HCT116 (cell line): ENCODE measurements around the gene GPR84. TPM values are rescaled to one million over a fixed set of nuclear protein-coding genes. Genes with fewer than 3 reads are reported as not detected.
A peak's percentile ranks its signal among the peaks of the same experiment; 100 is the strongest.

Source experiments
- ATAC-seq: fragments of 200-7000 bp; cut with Tn5 transposase; 2 replicates; pipeline ENCODE4 v1.9.1; 2020; ENCODE audit warnings: mild to moderate bottlenecking, moderate library complexity
- BruUV-seq: library from RNA; stranded (reverse); fragments of 400-500 nt; replicated peaks from 2 replicates; lab custom pipeline; 2021; lab: Mats Ljungman, UMichigan
- CTCF ChIA-PET: fragments of 300-600 bp; sonication (Branson Sonifier 250); formaldehyde crosslinking; loops from one replicate; lab custom pipeline; 2021; ENCODE audit warnings: antibody characterized with exemption; lab: Charles Lee
- POLR2A ChIA-PET: fragments of 300-600, 350-600 bp; sonication (Branson Sonifier 250); formaldehyde crosslinking; loops from one replicate; lab custom pipeline; 2021; ENCODE audit warnings: antibody characterized with exemption; lab: Charles Lee
- RAD21 ChIA-PET, 2 experiments: fragments of 300-600 bp; sonication (Branson Sonifier 250); formaldehyde crosslinking; loops; one replicate each; lab custom pipeline; 2023; ENCODE audit warnings: low total read pairs in 2 of 2; ENCODE audit not compliant: uncharacterized antibody in 2 of 2, unreplicated experiment in 2 of 2, low non-redundant PET in 1 of 2; lab: Charles Lee
- DNase-seq: peaks from one replicate; pipeline ENCODE4 v3.0.0-alpha.2; 2010; ENCODE audit warnings: low read depth, low spot score
- H2AFZ ChIP-seq: fragments of 200-600 bp; shearing (Covaris generic), sonication (generic); 2 replicates; pipeline ENCODE4 v1.6.1; 2017; ENCODE audit warnings: low read depth, mixed run types, mixed read lengths, antibody characterized with exemption, low read length; ENCODE audit not compliant: poor library complexity, severe bottlenecking
- H3K27ac ChIP-seq: 2 replicates; pipeline ENCODE4 v1.5.1; 2012; ENCODE audit warnings: low read depth, low read length
- H3K27me3 ChIP-seq: fragments of 200-600 bp; sonication (generic); 2 replicates; pipeline ENCODE4 v1.6.1; 2016; ENCODE audit warnings: mixed run types, low read length, mixed read lengths; ENCODE audit not compliant: insufficient read depth
- H3K36me3 ChIP-seq, 2 experiments: fragments of 200-500 bp in 1 of 2; fragments of 200-600 bp in 1 of 2; sonication (Bioruptor generic) in 1 of 2; sonication (generic) in 1 of 2; 2 replicates each; pipeline versions ENCODE4 v1.5.1 to v1.6.1; 2014 to 2016; ENCODE audit warnings: low read length in 2 of 2, inconsistent platforms in 1 of 2, mixed read lengths in 1 of 2, mixed run types in 1 of 2; ENCODE audit not compliant: insufficient read depth in 2 of 2, control insufficient read depth in 1 of 2
- H3K4me1 ChIP-seq, 2 experiments: fragments of 200-600 bp in 1 of 2; sonication (generic) in 1 of 2; 2 replicates each; pipeline versions ENCODE4 v1.5.1 to v1.6.1; 2012 to 2017; ENCODE audit warnings: low read length in 2 of 2, inconsistent platforms in 1 of 2, mild to moderate bottlenecking in 1 of 2, mixed read lengths in 1 of 2, mixed run types in 1 of 2, moderate library complexity in 1 of 2; ENCODE audit not compliant: insufficient read depth in 2 of 2, control insufficient read depth in 1 of 2
- H3K4me2 ChIP-seq: fragments of 200-600 bp; sonication (generic); 2 replicates; pipeline ENCODE4 v1.6.1; 2017; ENCODE audit warnings: mixed run types, low read length, mixed read lengths
- H3K4me3 ChIP-seq, 2 experiments: fragments of 200-600 bp in 1 of 2; sonication (generic) in 1 of 2; replicated peaks in 1 of 2; 2 replicates each; pipeline ENCODE4 v1.5.1; 2011 to 2016; ENCODE audit warnings: low read length in 2 of 2, control low read depth in 1 of 2, low read depth in 1 of 2, mild to moderate bottlenecking in 1 of 2, mixed read lengths in 1 of 2, mixed run types in 1 of 2
- H3K79me2 ChIP-seq: fragments of 200-600 bp; sonication (generic); 2 replicates; pipeline ENCODE4 v1.6.1; 2017; ENCODE audit warnings: mild to moderate bottlenecking, mixed run types, low read length, moderate library complexity, mixed read lengths; ENCODE audit not compliant: insufficient read depth
- H3K9ac ChIP-seq: fragments of 200-600 bp; sonication (generic); 2 replicates; pipeline ENCODE4 v1.6.1; 2016; ENCODE audit warnings: low read length, mixed read lengths
- H3K9me2 ChIP-seq: fragments of 200-600 bp; sonication (generic), shearing (Covaris generic); 2 replicates; pipeline ENCODE4 v1.6.1; 2017; ENCODE audit warnings: mixed run types, mild to moderate bottlenecking, moderate library complexity; ENCODE audit not compliant: insufficient read depth
- H3K9me3 ChIP-seq, 2 experiments: fragments of 200-500 bp in 1 of 2; fragments of 200-600 bp in 1 of 2; sonication (Bioruptor generic) in 1 of 2; sonication (generic) in 1 of 2; 2 replicates each; pipeline ENCODE4 v1.6.1; 2014 to 2017; ENCODE audit warnings: low read length in 2 of 2, mixed read lengths in 2 of 2, inconsistent platforms in 1 of 2, low read depth in 1 of 2, mild to moderate bottlenecking in 1 of 2, mixed run types in 1 of 2, moderate library complexity in 1 of 2; ENCODE audit not compliant: control insufficient read depth in 1 of 2, insufficient read depth in 1 of 2
- H4K20me1 ChIP-seq: fragments of 200-600 bp; sonication (generic), shearing (Covaris generic); 2 replicates; pipeline ENCODE4 v1.6.1; 2017; ENCODE audit warnings: mixed run types, mild to moderate bottlenecking, moderate library complexity; ENCODE audit not compliant: insufficient read depth
- CEBPB ChIP-seq: IDR thresholded peaks from 2 replicates; pipeline ENCODE4 v1.6.1; 2012; ENCODE audit warnings: low read depth
- EGR1 ChIP-seq: IDR thresholded peaks from 2 replicates; pipeline ENCODE4 v1.6.1; 2012; ENCODE audit warnings: low read depth
- EZH2phosphoT487 ChIP-seq: fragments of 200-600 bp; IDR thresholded peaks from 2 replicates; pipeline ENCODE4 v1.6.1; 2018; ENCODE audit warnings: antibody characterized with exemption, borderline replicate concordance
- POLR2A ChIP-seq: IDR thresholded peaks from 2 replicates; pipeline ENCODE4 v1.7.0; 2011; ENCODE audit warnings: borderline replicate concordance; ENCODE audit not compliant: insufficient read depth, insufficient read length; ENCODE audit errors: extremely low read depth
- TCF7L2 ChIP-seq: IDR thresholded peaks from 2 replicates; pipeline ENCODE4 v1.7.0; 2011; ENCODE audit warnings: borderline replicate concordance, inconsistent platforms; ENCODE audit not compliant: insufficient read depth, insufficient read length; ENCODE audit errors: extremely low read depth
- ZNF274 ChIP-seq: fragments of 200-500 bp; sonication (Bioruptor generic); IDR thresholded peaks from 2 replicates; pipeline ENCODE4 v1.6.1; 2014; ENCODE audit warnings: mild to moderate bottlenecking, low read depth, low read length, inconsistent platforms
- intact Hi-C: fragments of 100-400 bp; cut with micrococcal nuclease; formaldehyde crosslinking; loops from 2 replicates; pipeline ENCODE4 v1.10.0; 2022
- total RNA-seq: library from RNA; stranded (reverse); gene quantifications from one replicate; pipeline ENCODE4 v1.2.1, GENCODE V29; 2021; ENCODE audit not compliant: unreplicated experiment
- TF ChIP-seq, protein P1 (sequence below): IDR thresholded peaks from 2 replicates; pipeline ENCODE4 v1.6.1; 2011; ENCODE audit warnings: mild to moderate bottlenecking, low read length, moderate library complexity; ENCODE audit not compliant: insufficient replicate concordance; ENCODE audit errors: extremely low read depth
- TF ChIP-seq, protein P2 (sequence below): IDR thresholded peaks from 2 replicates; pipeline ENCODE4 v1.6.1; 2012; ENCODE audit warnings: low read depth
- TF ChIP-seq, protein P3 (sequence below), 3 experiments: fragments of 200-600 bp in 1 of 3; sonication (generic) in 1 of 3; IDR thresholded peaks in 2 of 3; conservative IDR thresholded peaks in 1 of 3; 2 replicates each; pipeline ENCODE4 v1.5.1; 2012 to 2017; ENCODE audit warnings: low read depth in 2 of 3, low read length in 2 of 3, antibody characterized with exemption in 1 of 3, borderline replicate concordance in 1 of 3, control low read depth in 1 of 3, mild to moderate bottlenecking in 1 of 3, mixed read lengths in 1 of 3, mixed run types in 1 of 3, moderate library complexity in 1 of 3; ENCODE audit not compliant: insufficient read depth in 1 of 3

GPR84 gene
- total RNA-seq, 1 experiment from 2014 or later: not detected

DNA sequence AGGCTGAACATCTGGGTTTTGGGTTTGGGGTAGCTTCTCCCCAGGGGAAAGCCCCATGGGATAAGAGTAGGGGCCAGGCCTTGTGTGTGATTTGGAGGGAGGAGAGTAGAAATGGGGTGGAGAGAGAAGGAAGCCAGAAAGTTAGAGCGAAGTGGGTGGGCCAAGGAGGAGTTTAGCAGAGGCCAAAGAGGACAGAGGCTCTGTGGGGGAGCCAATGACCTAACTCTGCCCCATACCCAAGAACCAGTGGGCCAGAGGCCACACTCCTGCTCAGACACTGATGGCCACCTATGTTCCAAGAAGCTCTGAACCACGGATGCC, 10.9 kb upstream of the GPR84 start:
- no peak overlapping the region for H2AFZ ChIP-seq
- DNase-seq: no peak
- H3K27ac ChIP-seq: peak overlapping the region; percentile 82
- intact Hi-C loops: no loop called here
- peaks cover 58 to 91% of the 10 kb centered on the region in 2 experiments for H3K4me1 ChIP-seq
- no peaks in the 10 kb centered on the region for H3K36me3 ChIP-seq
- peak overlapping the region; percentile 41; the same call in 1 of the 2 replicates for H3K9ac ChIP-seq
- H3K27me3 ChIP-seq: no peaks in the 10 kb centered on the region
- H3K4me2 ChIP-seq: peak overlapping the region; percentile 63
- POLR2A ChIA-PET: interaction anchor here (0.6 to 1.6 kb wide), 2 partner anchors 52 to 95 kb away, joined by 3 read pairs; partner anchors contain the start of genes CBX5 and HNRNPA1
- H3K79me2 ChIP-seq: peaks cover 10% of the 10 kb centered on the region; the same call in 1 of the 2 replicates
- 0 out of 4 replicates have a peak overlapping the region, but pooled peaks of 1 of the 2 experiments have one; percentile 23 for H3K4me3 ChIP-seq
- H3K9me3 ChIP-seq: no peaks in the 10 kb centered on the region
- CTCF ChIA-PET: no interaction called here
- RAD21 ChIA-PET: no interaction called here
- H3K9me2 ChIP-seq: no peaks in the 10 kb centered on the region
- TF ChIP-seq CEBPB (no peak), POLR2A (no peak), ZNF274 (no peak), EGR1 (no peak), TCF7L2 (no peak), EZH2phosphoT487 (no peak)
- TF ChIP-seq, protein P1, sequence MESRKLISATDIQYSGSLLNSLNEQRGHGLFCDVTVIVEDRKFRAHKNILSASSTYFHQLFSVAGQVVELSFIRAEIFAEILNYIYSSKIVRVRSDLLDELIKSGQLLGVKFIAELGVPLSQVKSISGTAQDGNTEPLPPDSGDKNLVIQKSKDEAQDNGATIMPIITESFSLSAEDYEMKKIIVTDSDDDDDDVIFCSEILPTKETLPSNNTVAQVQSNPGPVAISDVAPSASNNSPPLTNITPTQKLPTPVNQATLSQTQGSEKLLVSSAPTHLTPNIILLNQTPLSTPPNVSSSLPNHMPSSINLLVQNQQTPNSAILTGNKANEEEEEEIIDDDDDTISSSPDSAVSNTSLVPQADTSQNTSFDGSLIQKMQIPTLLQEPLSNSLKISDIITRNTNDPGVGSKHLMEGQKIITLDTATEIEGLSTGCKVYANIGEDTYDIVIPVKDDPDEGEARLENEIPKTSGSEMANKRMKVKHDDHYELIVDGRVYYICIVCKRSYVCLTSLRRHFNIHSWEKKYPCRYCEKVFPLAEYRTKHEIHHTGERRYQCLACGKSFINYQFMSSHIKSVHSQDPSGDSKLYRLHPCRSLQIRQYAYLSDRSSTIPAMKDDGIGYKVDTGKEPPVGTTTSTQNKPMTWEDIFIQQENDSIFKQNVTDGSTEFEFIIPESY: no peak
- TF ChIP-seq, protein P2, sequence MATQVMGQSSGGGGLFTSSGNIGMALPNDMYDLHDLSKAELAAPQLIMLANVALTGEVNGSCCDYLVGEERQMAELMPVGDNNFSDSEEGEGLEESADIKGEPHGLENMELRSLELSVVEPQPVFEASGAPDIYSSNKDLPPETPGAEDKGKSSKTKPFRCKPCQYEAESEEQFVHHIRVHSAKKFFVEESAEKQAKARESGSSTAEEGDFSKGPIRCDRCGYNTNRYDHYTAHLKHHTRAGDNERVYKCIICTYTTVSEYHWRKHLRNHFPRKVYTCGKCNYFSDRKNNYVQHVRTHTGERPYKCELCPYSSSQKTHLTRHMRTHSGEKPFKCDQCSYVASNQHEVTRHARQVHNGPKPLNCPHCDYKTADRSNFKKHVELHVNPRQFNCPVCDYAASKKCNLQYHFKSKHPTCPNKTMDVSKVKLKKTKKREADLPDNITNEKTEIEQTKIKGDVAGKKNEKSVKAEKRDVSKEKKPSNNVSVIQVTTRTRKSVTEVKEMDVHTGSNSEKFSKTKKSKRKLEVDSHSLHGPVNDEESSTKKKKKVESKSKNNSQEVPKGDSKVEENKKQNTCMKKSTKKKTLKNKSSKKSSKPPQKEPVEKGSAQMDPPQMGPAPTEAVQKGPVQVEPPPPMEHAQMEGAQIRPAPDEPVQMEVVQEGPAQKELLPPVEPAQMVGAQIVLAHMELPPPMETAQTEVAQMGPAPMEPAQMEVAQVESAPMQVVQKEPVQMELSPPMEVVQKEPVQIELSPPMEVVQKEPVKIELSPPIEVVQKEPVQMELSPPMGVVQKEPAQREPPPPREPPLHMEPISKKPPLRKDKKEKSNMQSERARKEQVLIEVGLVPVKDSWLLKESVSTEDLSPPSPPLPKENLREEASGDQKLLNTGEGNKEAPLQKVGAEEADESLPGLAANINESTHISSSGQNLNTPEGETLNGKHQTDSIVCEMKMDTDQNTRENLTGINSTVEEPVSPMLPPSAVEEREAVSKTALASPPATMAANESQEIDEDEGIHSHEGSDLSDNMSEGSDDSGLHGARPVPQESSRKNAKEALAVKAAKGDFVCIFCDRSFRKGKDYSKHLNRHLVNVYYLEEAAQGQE: no peak
- TF ChIP-seq, protein P3, sequence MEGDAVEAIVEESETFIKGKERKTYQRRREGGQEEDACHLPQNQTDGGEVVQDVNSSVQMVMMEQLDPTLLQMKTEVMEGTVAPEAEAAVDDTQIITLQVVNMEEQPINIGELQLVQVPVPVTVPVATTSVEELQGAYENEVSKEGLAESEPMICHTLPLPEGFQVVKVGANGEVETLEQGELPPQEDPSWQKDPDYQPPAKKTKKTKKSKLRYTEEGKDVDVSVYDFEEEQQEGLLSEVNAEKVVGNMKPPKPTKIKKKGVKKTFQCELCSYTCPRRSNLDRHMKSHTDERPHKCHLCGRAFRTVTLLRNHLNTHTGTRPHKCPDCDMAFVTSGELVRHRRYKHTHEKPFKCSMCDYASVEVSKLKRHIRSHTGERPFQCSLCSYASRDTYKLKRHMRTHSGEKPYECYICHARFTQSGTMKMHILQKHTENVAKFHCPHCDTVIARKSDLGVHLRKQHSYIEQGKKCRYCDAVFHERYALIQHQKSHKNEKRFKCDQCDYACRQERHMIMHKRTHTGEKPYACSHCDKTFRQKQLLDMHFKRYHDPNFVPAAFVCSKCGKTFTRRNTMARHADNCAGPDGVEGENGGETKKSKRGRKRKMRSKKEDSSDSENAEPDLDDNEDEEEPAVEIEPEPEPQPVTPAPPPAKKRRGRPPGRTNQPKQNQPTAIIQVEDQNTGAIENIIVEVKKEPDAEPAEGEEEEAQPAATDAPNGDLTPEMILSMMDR (IDR thresholded peaks at IDR 0.05 in 2 of 3, conservative IDR thresholded peaks at IDR 0.05 in 1 of 3; ENCODE audit: borderline replicate concordance in 1 of 3, insufficient read depth in 1 of 3, low read depth in 2 of 3, low read length in 2 of 3): no peak
- no TSS peak for BruUV-seq
- no peaks in the 10 kb centered on the region for H4K20me1 ChIP-seq
- no peak for ATAC-seq
